OCI-LY7 (cell line): ENCODE results near the gene FRMD3. TPM values are rescaled to one million over a fixed set of nuclear protein-coding genes. Genes with fewer than 3 reads are reported as not detected.

Source experiments
- BruUV-seq: library from RNA; stranded (reverse); fragments of 400-500 nt; replicated peaks from 2 replicates; lab custom pipeline; 2021; lab: Mats Ljungman, UMichigan
- CTCF ChIA-PET: fragments of 300-600 bp; sonication (Branson Sonifier 250); formaldehyde crosslinking; loops from one replicate; lab custom pipeline; 2022; ENCODE audit warnings: antibody characterized with exemption; ENCODE audit not compliant: unreplicated experiment; lab: Charles Lee
- POLR2A ChIA-PET: fragments of 300-600 bp; sonication (Branson Sonifier 250); formaldehyde crosslinking; loops from one replicate; lab custom pipeline; 2022; ENCODE audit warnings: antibody characterized with exemption; lab: Charles Lee
- DNase-seq: peaks from one replicate; pipeline ENCODE4 v3.0.0-alpha.2; 2015; ENCODE audit warnings: low spot score
- H2AFZ ChIP-seq: fragments of 200-600 bp; sonication (generic), shearing (Covaris generic); 2 replicates; pipeline ENCODE4 v1.6.1; 2014; ENCODE audit warnings: mild to moderate bottlenecking, antibody characterized with exemption, low read length, moderate library complexity
- H3K27ac ChIP-seq: fragments of 200-600 bp; sonication (generic); 2 replicates; pipeline ENCODE4 v1.5.1; 2014; ENCODE audit warnings: mixed run types, low read depth, mild to moderate bottlenecking, moderate library complexity, low read length, inconsistent platforms; ENCODE audit not compliant: poor library complexity, severe bottlenecking
- H3K36me3 ChIP-seq: fragments of 200-600 bp; sonication (generic); 2 replicates; pipeline ENCODE4 v1.6.1; 2014; ENCODE audit warnings: mild to moderate bottlenecking, antibody characterized with exemption, low read length, moderate library complexity, mixed read lengths; ENCODE audit not compliant: insufficient read depth
- H3K4me1 ChIP-seq: fragments of 200-600 bp; sonication (generic); 2 replicates; pipeline ENCODE4 v1.5.1; 2014; ENCODE audit warnings: mild to moderate bottlenecking, low read length; ENCODE audit not compliant: insufficient read depth, poor library complexity, severe bottlenecking
- H3K4me2 ChIP-seq: fragments of 200-600 bp; sonication (generic); 2 replicates; pipeline ENCODE4 v1.6.1; 2014; ENCODE audit warnings: mild to moderate bottlenecking, low read length
- H3K4me3 ChIP-seq: fragments of 200-600 bp; sonication (generic); 2 replicates; pipeline ENCODE4 v1.5.1; 2014; ENCODE audit warnings: mild to moderate bottlenecking, low read depth, low read length; ENCODE audit not compliant: poor library complexity, severe bottlenecking
- H3K79me2 ChIP-seq: fragments of 200-600 bp; sonication (generic); 2 replicates; pipeline ENCODE4 v1.6.1; 2016; ENCODE audit warnings: low read depth, mild to moderate bottlenecking, low read length, moderate library complexity, mixed read lengths; ENCODE audit not compliant: insufficient read depth
- H3K9me2 ChIP-seq: fragments of 200-600 bp; sonication (generic); 2 replicates; pipeline ENCODE4 v1.6.1; 2016; ENCODE audit warnings: mild to moderate bottlenecking, low read length, mixed read lengths; ENCODE audit not compliant: insufficient read depth
- H3K9me3 ChIP-seq: fragments of 200-600 bp; sonication (generic); 2 replicates; pipeline ENCODE4 v1.6.1; 2014; ENCODE audit warnings: mild to moderate bottlenecking, mixed run types, low read length, mixed read lengths
- H4K20me1 ChIP-seq: fragments of 200-600 bp; sonication (generic); 2 replicates; pipeline ENCODE4 v1.6.1; 2014; ENCODE audit warnings: mild to moderate bottlenecking, antibody characterized with exemption, low read length, moderate library complexity, mixed read lengths; ENCODE audit not compliant: insufficient read depth
- EZH2phosphoT487 ChIP-seq: fragments of 200-600 bp; sonication (generic); IDR thresholded peaks from 2 replicates; pipeline ENCODE4 v1.6.1; 2018; ENCODE audit warnings: low read depth, borderline replicate concordance, mild to moderate bottlenecking, mixed run types, antibody characterized with exemption, low read length, moderate library complexity, mixed read lengths
- intact Hi-C: fragments of 100-400 bp; cut with micrococcal nuclease; formaldehyde crosslinking; loops from one replicate; pipeline ENCODE4 v1.10.0; 2022; ENCODE audit not compliant: unreplicated experiment
- total RNA-seq, 2 experiments: library from RNA; depleted of rRNA in 1 of 2; stranded (reverse); fragments of >200 nt in 1 of 2; shearing (Covaris generic) in 1 of 2; gene quantifications; 2 replicates each; pipeline ENCODE4 v1.2.3, GENCODE V29; 2014 to 2022
- TF ChIP-seq, protein P1 (sequence below): fragments of 200-600 bp; sonication (generic); conservative IDR thresholded peaks from 2 replicates; pipeline ENCODE4 v1.5.1; 2014; ENCODE audit warnings: mild to moderate bottlenecking, antibody characterized with exemption, low read length, moderate library complexity, mixed read lengths

The FRMD3 gene
- total RNA-seq, 2 experiments from 2014 or later: 0.48 to 1.4 TPM

DNA sequence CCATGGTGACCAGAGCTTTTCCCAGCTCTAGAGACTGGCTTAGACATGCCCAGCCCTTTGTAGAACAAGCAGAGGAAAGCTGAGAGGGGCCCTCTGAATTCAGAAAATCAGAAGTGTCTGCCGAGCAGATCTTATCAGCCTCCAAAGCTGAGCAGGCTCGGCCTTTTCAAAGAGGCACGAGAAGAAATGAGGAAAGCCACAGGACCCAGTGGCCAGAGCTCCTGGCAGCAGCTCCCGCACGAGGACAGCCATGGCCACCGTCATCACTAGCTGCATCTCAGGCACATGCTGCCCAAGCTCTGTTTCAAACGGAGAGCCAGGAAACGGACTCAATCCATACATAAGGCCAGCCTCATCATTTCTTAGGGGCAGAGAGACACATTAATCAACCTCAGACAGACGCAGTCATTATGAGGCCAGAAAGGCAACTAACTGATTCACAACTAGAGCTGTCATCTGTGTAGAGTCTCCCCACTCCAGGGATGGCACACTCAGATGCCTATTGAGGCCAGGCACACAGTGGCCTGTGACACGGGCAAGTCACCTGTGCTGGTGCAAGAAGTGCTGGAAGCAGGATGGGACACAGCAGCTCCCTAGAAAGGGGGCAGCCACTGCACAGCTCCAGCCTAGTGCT, 194.7 kb downstream of the FRMD3 start:
- Histone ChIP-seq H2AFZ (no peak overlapping the region), H3K4me2 (no peak overlapping the region), H4K20me1 (no peaks in the 10 kb centered on the region), H3K4me3 (no peak overlapping the region), H3K4me1 (no peaks in the 10 kb centered on the region), H3K36me3 (no peaks in the 10 kb centered on the region), H3K9me2 (no peaks in the 10 kb centered on the region), H3K79me2 (no peaks in the 10 kb centered on the region), H3K9me3 (no peaks in the 10 kb centered on the region), H3K27ac (no peak overlapping the region)
- BruUV-seq: no TSS peak
- ChIA-PET POLR2A (interaction anchor here (1.7 kb wide), 1 partner anchor 9 kb away, joined by 4 read pairs; no protein-coding TSS in a partner anchor), CTCF (no interaction called here)
- intact Hi-C loops: no loop called here
- no peak for DNase-seq
- TF ChIP-seq, protein P1, sequence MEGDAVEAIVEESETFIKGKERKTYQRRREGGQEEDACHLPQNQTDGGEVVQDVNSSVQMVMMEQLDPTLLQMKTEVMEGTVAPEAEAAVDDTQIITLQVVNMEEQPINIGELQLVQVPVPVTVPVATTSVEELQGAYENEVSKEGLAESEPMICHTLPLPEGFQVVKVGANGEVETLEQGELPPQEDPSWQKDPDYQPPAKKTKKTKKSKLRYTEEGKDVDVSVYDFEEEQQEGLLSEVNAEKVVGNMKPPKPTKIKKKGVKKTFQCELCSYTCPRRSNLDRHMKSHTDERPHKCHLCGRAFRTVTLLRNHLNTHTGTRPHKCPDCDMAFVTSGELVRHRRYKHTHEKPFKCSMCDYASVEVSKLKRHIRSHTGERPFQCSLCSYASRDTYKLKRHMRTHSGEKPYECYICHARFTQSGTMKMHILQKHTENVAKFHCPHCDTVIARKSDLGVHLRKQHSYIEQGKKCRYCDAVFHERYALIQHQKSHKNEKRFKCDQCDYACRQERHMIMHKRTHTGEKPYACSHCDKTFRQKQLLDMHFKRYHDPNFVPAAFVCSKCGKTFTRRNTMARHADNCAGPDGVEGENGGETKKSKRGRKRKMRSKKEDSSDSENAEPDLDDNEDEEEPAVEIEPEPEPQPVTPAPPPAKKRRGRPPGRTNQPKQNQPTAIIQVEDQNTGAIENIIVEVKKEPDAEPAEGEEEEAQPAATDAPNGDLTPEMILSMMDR: no peak
- TF ChIP-seq EZH2phosphoT487: no peak

DNA sequence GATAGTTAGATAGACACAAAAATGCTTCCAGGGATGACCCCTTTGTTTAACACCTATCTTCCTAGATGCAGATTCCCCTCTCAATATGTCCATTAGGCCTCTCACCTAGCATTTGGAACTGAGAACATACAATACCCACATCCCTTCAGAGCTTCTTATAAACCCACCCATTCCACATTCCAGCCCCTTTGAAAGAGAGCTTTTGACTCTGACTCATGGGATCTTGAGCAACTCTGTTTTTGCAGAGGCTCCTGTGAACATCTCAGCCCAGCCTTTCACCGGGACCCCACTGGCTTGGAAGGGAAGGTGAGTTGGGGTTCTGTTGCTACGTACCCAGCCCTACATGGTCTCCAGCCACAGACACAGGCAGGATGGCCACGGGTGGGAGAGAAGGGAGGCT, 195.5 kb downstream of the FRMD3 start:
- H3K9me3 ChIP-seq: no peaks in the 10 kb centered on the region
- H2AFZ ChIP-seq: no peak overlapping the region
- BruUV-seq: no TSS peak
- TF ChIP-seq, protein P1: no peak
- TF ChIP-seq EZH2phosphoT487: no peak
- no peaks in the 10 kb centered on the region for H3K79me2 ChIP-seq
- intact Hi-C loops: no loop called here
- H3K4me3 ChIP-seq: no peak overlapping the region
- DNase-seq: no peak
- H4K20me1 ChIP-seq: no peaks in the 10 kb centered on the region
- no peaks in the 10 kb centered on the region for H3K36me3 ChIP-seq
- no peaks in the 10 kb centered on the region for H3K4me1 ChIP-seq
- H3K9me2 ChIP-seq: no peaks in the 10 kb centered on the region
- H3K27ac ChIP-seq: no peak overlapping the region
- H3K4me2 ChIP-seq: no peak overlapping the region
- POLR2A ChIA-PET: interaction anchor here (1.7 kb wide), 1 partner anchor 8 kb away, joined by 4 read pairs; no protein-coding TSS in a partner anchor
- CTCF ChIA-PET: no interaction called here

DNA sequence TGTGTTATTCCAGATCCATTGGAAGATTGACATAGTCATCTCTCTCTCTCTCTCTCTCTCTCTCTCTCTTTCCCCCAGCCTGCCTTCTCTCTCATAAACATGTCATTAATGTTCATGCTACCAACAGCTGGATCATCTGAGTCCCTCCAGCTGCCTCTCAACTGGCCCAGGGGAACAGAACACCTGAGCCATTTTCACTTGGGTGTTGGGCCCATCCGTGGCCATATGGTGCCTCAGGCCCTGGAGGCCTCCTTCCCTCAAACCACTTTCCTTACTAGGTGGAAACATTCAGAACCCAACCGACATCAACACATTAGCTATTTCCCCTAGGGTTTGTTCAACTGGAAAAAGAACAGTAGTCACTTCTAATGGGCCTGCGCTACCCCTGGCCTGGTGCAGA, 196.2 kb downstream of the FRMD3 start:
- TF ChIP-seq EZH2phosphoT487: no peak
- TF ChIP-seq, protein P1: no peak
- Histone ChIP-seq H3K9me3 (no peaks in the 10 kb centered on the region), H3K4me2 (no peak overlapping the region), H3K9me2 (no peaks in the 10 kb centered on the region), H4K20me1 (no peaks in the 10 kb centered on the region), H3K27ac (no peak overlapping the region), H3K4me3 (no peak overlapping the region), H3K4me1 (no peaks in the 10 kb centered on the region), H3K36me3 (no peaks in the 10 kb centered on the region), H3K79me2 (no peaks in the 10 kb centered on the region), H2AFZ (no peak overlapping the region)
- CTCF ChIA-PET: interaction anchor here (0.6 kb wide), 1 partner anchor 1160 kb away, joined by 4 read pairs; no protein-coding TSS in a partner anchor
- intact Hi-C loops: no loop called here
- POLR2A ChIA-PET: interaction anchor here (0.6 to 1.0 kb wide), 4 partner anchors 13 to 569 kb away, joined by 3 to 4 read pairs (median 3); no protein-coding TSS in a partner anchor
- no peak for DNase-seq
- no TSS peak for BruUV-seq
